Measurements from ENCODE around the gene CNTN4. TPM values are rescaled to one million over a fixed set of nuclear protein-coding genes. Genes with fewer than 3 reads are reported as not detected.

Gene CNTN4
- total and polyA plus RNA-seq, 2 of the 8 experiments (the other 6 are each of a cell fraction or from before 2014, with no cell fraction given): 0.41 to 2.2 TPM

DNA sequence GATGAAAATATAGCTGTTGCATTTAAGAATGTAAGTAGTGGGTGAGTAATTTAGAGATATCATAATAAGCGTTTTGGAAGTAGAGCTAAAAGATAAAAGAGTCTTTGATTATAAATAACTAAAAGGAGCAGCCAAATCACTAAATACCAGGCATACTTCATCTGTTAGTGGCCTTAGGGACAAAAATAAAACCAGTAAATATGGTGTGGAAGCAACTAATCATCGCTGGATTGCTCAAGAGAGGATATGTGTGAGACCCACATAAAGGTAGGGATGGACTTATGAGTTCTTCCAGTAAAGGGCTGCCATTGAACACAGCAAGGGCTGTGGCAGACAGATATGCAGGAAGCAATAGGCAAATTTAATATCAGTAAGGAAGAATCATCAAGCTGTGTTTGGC, 356.2 kb downstream of the CNTN4 start:
- no peak overlapping the region for H3K18ac ChIP-seq (ENCODE audit: extremely low read depth, low read length)
- no peaks in the 10 kb centered on the region for H3K79me1 ChIP-seq (ENCODE audit: low read depth, low read length)
- WGBS, 2 experiments (ENCODE audit: extremely low coverage in 1 of 2, insufficient coverage in 1 of 2, insufficient read length in 1 of 2, insufficient replicate concordance in 2 of 2, low coverage in 1 of 2, low lambda C conversion rate in 2 of 2, missing lambda C conversion rate in 1 of 2): 93 to 100% methylated on average over 1 to 2 of the region's 2 CpGs
- H2BK20ac ChIP-seq (ENCODE audit: low read length): no peak overlapping the region
- H4K5ac ChIP-seq (ENCODE audit: insufficient read length, low read depth, low read length): no peak overlapping the region
- no peak overlapping the region for H3K4me3 ChIP-seq (ENCODE audit: extremely low read depth in 1 of 4, insufficient read depth in 2 of 4, low read depth in 3 of 4, low read length in 4 of 4)
- no peak overlapping the region for H2BK5ac ChIP-seq (ENCODE audit: low read depth, low read length)
- H3K23ac ChIP-seq (ENCODE audit: insufficient read length): no peak overlapping the region
- no peak overlapping the region for H3K4me2 ChIP-seq (ENCODE audit: insufficient read depth in 1 of 2, low read depth in 2 of 2, low read length in 2 of 2)
- no peaks in the 10 kb centered on the region for H3K79me2 ChIP-seq (ENCODE audit: control insufficient read depth in 1 of 2, insufficient read depth in 2 of 2, low read length in 2 of 2)
- H2AFZ ChIP-seq (ENCODE audit: low read length): no peak overlapping the region
- CTCF ChIA-PET (ENCODE audit: partially characterized antibody): no interaction called here
- no peak overlapping the region for H3K4ac ChIP-seq (replicated peaks; ENCODE audit: insufficient read length, low read depth, low read length)
- H3K56ac ChIP-seq (replicated peaks; ENCODE audit: insufficient read length, low read depth, low read length): no peak overlapping the region
- DNase-seq (ENCODE audit: low read depth in 1 of 2, low spot score in 2 of 2) (no peak), FAIRE-seq (no peak)
- H4K20me1 ChIP-seq (replicated peaks in 1 of 2; ENCODE audit: control insufficient read depth in 1 of 2, insufficient read depth in 2 of 2, low read length in 2 of 2): no peaks in the 10 kb centered on the region
- no peaks in the 10 kb centered on the region for H3K36me3 ChIP-seq (ENCODE audit: control insufficient read depth in 2 of 4, insufficient read depth in 4 of 4, low read length in 3 of 4)
- no peak overlapping the region for H2BK120ac ChIP-seq (replicated peaks; ENCODE audit: low read depth, low read length)
- no peak overlapping the region for H3K14ac ChIP-seq (ENCODE audit: insufficient read length)
- no peak overlapping the region for H4K91ac ChIP-seq (replicated peaks; ENCODE audit: insufficient read length, low read length)
- H4K8ac ChIP-seq (ENCODE audit: extremely low read depth, insufficient read depth, low read length): no peak overlapping the region
- H2BK15ac ChIP-seq (ENCODE audit: low read length): no peak overlapping the region
- no peaks in the 10 kb centered on the region for H3K27me3 ChIP-seq (replicated peaks in 1 of 4; ENCODE audit: control insufficient read depth in 3 of 4, extremely low read depth in 1 of 4, insufficient read depth in 3 of 4, low read length in 3 of 4)
- no peak overlapping the region for H2BK12ac ChIP-seq (ENCODE audit: low read depth, low read length)
- no peaks in the 10 kb centered on the region for H3K4me1 ChIP-seq (replicated peaks in 1 of 4; ENCODE audit: control insufficient read depth in 3 of 4, insufficient read depth in 4 of 4, low read length in 3 of 4)
- POLR2A ChIA-PET (ENCODE audit: partially characterized antibody): no interaction called here
- no peak overlapping the region for H3K9ac ChIP-seq (replicated peaks in 1 of 4; ENCODE audit: extremely low read depth in 1 of 4, low read depth in 3 of 4, low read length in 3 of 4)
- H3K9me3 ChIP-seq (ENCODE audit: insufficient read depth in 2 of 2, low read depth in 1 of 2, low read length in 1 of 2): no peaks in the 10 kb centered on the region
- H3K27ac ChIP-seq (ENCODE audit: low read depth, low read length): no peak overlapping the region
- no peak overlapping the region for H2AK5ac ChIP-seq (ENCODE audit: low read depth, low read length)
- no peaks in the 10 kb centered on the region for H3K23me2 ChIP-seq (ENCODE audit: low read depth, low read length)
- TF ChIP-seq RFX5 (IDR thresholded peaks at IDR 0.05; ENCODE audit: borderline replicate concordance, low read depth, low read length): no peak
- no peak for TF ChIP-seq KDM1A (IDR thresholded peaks at IDR 0.05; ENCODE audit: borderline replicate concordance, low read length)
- no peak for TF ChIP-seq SIRT6 (IDR thresholded peaks at IDR 0.05; ENCODE audit: low read length)
- no peak for TF ChIP-seq BCL11A (IDR thresholded peaks at IDR 0.05; ENCODE audit: low read depth in 2 of 2, low read length in 2 of 2)
- TF ChIP-seq POU5F1 (IDR thresholded peaks at IDR 0.05; ENCODE audit: low read depth, low read length): no peak
- TF ChIP-seq SRF (IDR thresholded peaks at IDR 0.05; ENCODE audit: low read depth, low read length): no peak
- no peak for TF ChIP-seq GTF2F1 (IDR thresholded peaks at IDR 0.05; ENCODE audit: borderline replicate concordance, low read depth, low read length)
